ENCODE data around the gene TANGO2.

GRCh38 chr22:19974935-19975706, 45.8 kb upstream of the TANGO2 start:
- TF ChIP-seq EZH2 (IDR thresholded peaks at IDR 0.05; ENCODE audit: low read depth, low read length, severe bottlenecking) (no peak), POLR2AphosphoS5 (IDR thresholded peaks at IDR 0.05; ENCODE audit: low read depth, low read length) (no peak), YY1 (IDR thresholded peaks at IDR 0.05; ENCODE audit: low read depth, low read length) (no peak), POLR2A (IDR thresholded peaks at IDR 0.05; ENCODE audit: control extremely low read depth in 1 of 2, low read depth in 2 of 2, low read length in 2 of 2) (no peak), CHD2 (IDR thresholded peaks at IDR 0.05; ENCODE audit: low read length) (no peak)
- TF ChIP-seq, protein P1, sequence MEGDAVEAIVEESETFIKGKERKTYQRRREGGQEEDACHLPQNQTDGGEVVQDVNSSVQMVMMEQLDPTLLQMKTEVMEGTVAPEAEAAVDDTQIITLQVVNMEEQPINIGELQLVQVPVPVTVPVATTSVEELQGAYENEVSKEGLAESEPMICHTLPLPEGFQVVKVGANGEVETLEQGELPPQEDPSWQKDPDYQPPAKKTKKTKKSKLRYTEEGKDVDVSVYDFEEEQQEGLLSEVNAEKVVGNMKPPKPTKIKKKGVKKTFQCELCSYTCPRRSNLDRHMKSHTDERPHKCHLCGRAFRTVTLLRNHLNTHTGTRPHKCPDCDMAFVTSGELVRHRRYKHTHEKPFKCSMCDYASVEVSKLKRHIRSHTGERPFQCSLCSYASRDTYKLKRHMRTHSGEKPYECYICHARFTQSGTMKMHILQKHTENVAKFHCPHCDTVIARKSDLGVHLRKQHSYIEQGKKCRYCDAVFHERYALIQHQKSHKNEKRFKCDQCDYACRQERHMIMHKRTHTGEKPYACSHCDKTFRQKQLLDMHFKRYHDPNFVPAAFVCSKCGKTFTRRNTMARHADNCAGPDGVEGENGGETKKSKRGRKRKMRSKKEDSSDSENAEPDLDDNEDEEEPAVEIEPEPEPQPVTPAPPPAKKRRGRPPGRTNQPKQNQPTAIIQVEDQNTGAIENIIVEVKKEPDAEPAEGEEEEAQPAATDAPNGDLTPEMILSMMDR (IDR thresholded peaks at IDR 0.05; ENCODE audit: control extremely low read depth in 1 of 3, insufficient read depth in 1 of 3, low read depth in 1 of 3, low read length in 3 of 3): no peak

All from H1 (cell line).